Fibroblast of lung (primary cell): Measurements from ENCODE around the gene PAK6.
A peak's percentile ranks its signal among the peaks of the same experiment; 100 is the strongest.

Experiments used
- EZH2 ChIP-seq: IDR thresholded peaks from 2 replicates; pipeline ENCODE4 v1.5.1; 2012; ENCODE audit warnings: low read length, control low read depth, mild to moderate bottlenecking; ENCODE audit errors: missing control alignments
- TF ChIP-seq, protein P1 (sequence below), 2 donors: IDR thresholded peaks in 1 of 2; conservative IDR thresholded peaks in 1 of 2; 1 replicate in 1 of 2; 2 replicates in 1 of 2; pipeline ENCODE4 v1.5.1; 2011 to 2012; ENCODE audit warnings: low read length in 2 of 2, control low read depth in 1 of 2, inconsistent platforms in 1 of 2, low read depth in 1 of 2, mild to moderate bottlenecking in 1 of 2

GRCh38 chr15:40272485-40273056 is 33.7 kb downstream of the PAK6 start:
- TF ChIP-seq, protein P1, sequence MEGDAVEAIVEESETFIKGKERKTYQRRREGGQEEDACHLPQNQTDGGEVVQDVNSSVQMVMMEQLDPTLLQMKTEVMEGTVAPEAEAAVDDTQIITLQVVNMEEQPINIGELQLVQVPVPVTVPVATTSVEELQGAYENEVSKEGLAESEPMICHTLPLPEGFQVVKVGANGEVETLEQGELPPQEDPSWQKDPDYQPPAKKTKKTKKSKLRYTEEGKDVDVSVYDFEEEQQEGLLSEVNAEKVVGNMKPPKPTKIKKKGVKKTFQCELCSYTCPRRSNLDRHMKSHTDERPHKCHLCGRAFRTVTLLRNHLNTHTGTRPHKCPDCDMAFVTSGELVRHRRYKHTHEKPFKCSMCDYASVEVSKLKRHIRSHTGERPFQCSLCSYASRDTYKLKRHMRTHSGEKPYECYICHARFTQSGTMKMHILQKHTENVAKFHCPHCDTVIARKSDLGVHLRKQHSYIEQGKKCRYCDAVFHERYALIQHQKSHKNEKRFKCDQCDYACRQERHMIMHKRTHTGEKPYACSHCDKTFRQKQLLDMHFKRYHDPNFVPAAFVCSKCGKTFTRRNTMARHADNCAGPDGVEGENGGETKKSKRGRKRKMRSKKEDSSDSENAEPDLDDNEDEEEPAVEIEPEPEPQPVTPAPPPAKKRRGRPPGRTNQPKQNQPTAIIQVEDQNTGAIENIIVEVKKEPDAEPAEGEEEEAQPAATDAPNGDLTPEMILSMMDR (conservative IDR thresholded peaks at IDR 0.05 in 1 of 2, IDR thresholded peaks at IDR 0.05 in 1 of 2; ENCODE audit: low read depth in 1 of 2, low read length in 2 of 2) = peak; percentile 7 to 18
- TF ChIP-seq EZH2 = no peak
